Measurements from ENCODE around the gene PRKN. TPM values are rescaled to one million over a fixed set of nuclear protein-coding genes. Genes with fewer than 3 reads are reported as not detected.

The PRKN gene
- total and polyA plus RNA-seq, 2 experiments from 2014 or later: 11.7 to 28.1 TPM

- Histone ChIP-seq H3K9me3 (ENCODE audit: low read depth) (no peaks in the 10 kb centered on the region), H3K4me1 (ENCODE audit: low read depth) (no peaks in the 10 kb centered on the region), H3K27me3 (no peaks in the 10 kb centered on the region), H3K27ac (no peak overlapping the region), H3K4me3 (no peak overlapping the region), H3K36me3 (no peaks in the 10 kb centered on the region)
- DNase-seq (ENCODE audit: low read depth in 1 of 2, low spot score in 1 of 2): no peak
- no peak for TF ChIP-seq CTCF (IDR thresholded peaks at IDR 0.05; ENCODE audit: low read depth, low read length)
Measured at GRCh38 chr6:162699961-162700360, 27.6 kb downstream of the PRKN start.

GRCh38 chr6:162698440-162698839 lies 29.1 kb downstream of the PRKN start:
- no peak for TF ChIP-seq CTCF (IDR thresholded peaks at IDR 0.05; ENCODE audit: low read depth, low read length)
- Histone ChIP-seq H3K27me3 (no peaks in the 10 kb centered on the region), H3K4me1 (ENCODE audit: low read depth) (no peaks in the 10 kb centered on the region), H3K4me3 (no peak overlapping the region), H3K27ac (no peak overlapping the region), H3K36me3 (no peaks in the 10 kb centered on the region), H3K9me3 (ENCODE audit: low read depth) (no peaks in the 10 kb centered on the region)
- DNase-seq (ENCODE audit: low read depth in 1 of 2, low spot score in 1 of 2): no peak

GRCh38 chr6:162697872-162698403 lies 29.6 kb downstream of the PRKN start:
- no peak overlapping the region for H3K27ac ChIP-seq
- H3K36me3 ChIP-seq: no peaks in the 10 kb centered on the region
- DNase-seq (ENCODE audit: low read depth in 1 of 2, low spot score in 1 of 2): no peak
- no peaks in the 10 kb centered on the region for H3K9me3 ChIP-seq (ENCODE audit: low read depth)
- no peak overlapping the region for H3K4me3 ChIP-seq
- H3K27me3 ChIP-seq: no peaks in the 10 kb centered on the region
- TF ChIP-seq CTCF (IDR thresholded peaks at IDR 0.05; ENCODE audit: low read depth, low read length): no peak
- H3K4me1 ChIP-seq (ENCODE audit: low read depth): no peaks in the 10 kb centered on the region

GRCh38 chr6:162690158-162690557 lies 37.4 kb downstream of the PRKN start:
- Histone ChIP-seq H3K27ac (no peak overlapping the region), H3K27me3 (no peaks in the 10 kb centered on the region), H3K9me3 (ENCODE audit: low read depth) (no peaks in the 10 kb centered on the region), H3K4me3 (no peak overlapping the region), H3K36me3 (no peaks in the 10 kb centered on the region), H3K4me1 (ENCODE audit: low read depth) (peaks cover 4% of the 10 kb centered on the region)
- DNase-seq (ENCODE audit: low read depth in 1 of 2, low spot score in 1 of 2): no peak
- no peak for TF ChIP-seq CTCF (IDR thresholded peaks at IDR 0.05; ENCODE audit: low read depth, low read length)

GRCh38 chr6:162688751-162689345 lies 38.7 kb downstream of the PRKN start:
- H3K4me3 ChIP-seq: no peak overlapping the region
- no peaks in the 10 kb centered on the region for H3K36me3 ChIP-seq
- TF ChIP-seq CTCF (IDR thresholded peaks at IDR 0.05; ENCODE audit: low read depth, low read length): no peak
- no peaks in the 10 kb centered on the region for H3K9me3 ChIP-seq (ENCODE audit: low read depth)
- peaks cover 4% of the 10 kb centered on the region for H3K4me1 ChIP-seq (ENCODE audit: low read depth)
- H3K27me3 ChIP-seq: no peaks in the 10 kb centered on the region
- DNase-seq (ENCODE audit: low read depth in 1 of 2, low spot score in 1 of 2): no peak
- no peak overlapping the region for H3K27ac ChIP-seq
